ENCODE measurements around the gene ZNF527. TPM values are rescaled to one million over a fixed set of nuclear protein-coding genes. Genes with fewer than 3 reads are reported as not detected.

ZNF527 gene
- total and polyA plus RNA-seq, 9 of the 15 experiments (the other 6 are each of a cell fraction or from before 2014, with no cell fraction given) = 0.18 to 1.4 (median 0.86) TPM

GRCh38 chr19:37370880-37371661, at the start of gene ZNF527 (continued):
- TF ChIP-seq ZBTB11 (CRISPR knock-in tag; IDR thresholded peaks at IDR 0.05) (peak in 1 of 3 experiments; percentile 65; a peak in 1 of 6 replicates), ZNF395 (CRISPR knock-in tag; IDR thresholded peaks at IDR 0.05) (no peak), HMGN3 (IDR thresholded peaks at IDR 0.05; ENCODE audit: borderline replicate concordance, extremely low read depth, insufficient read length, low read depth, low read length) (no peak), MTA2 (IDR thresholded peaks at IDR 0.05; ENCODE audit: low read depth) (no peak), HOXB6 (CRISPR knock-in tag; IDR thresholded peaks at IDR 0.05; ENCODE audit: borderline replicate concordance) (no peak), ZNF717 (CRISPR knock-in tag; IDR thresholded peaks at IDR 0.05) (no peak), RBM25 (IDR thresholded peaks at IDR 0.05; ENCODE audit: low read depth, low read length, severe bottlenecking) (no peak), MLX (CRISPR knock-in tag; conservative IDR thresholded peaks at IDR 0.05) (no peak), NFIX (CRISPR knock-in tag; IDR thresholded peaks at IDR 0.05; ENCODE audit: low read depth) (no peak), NR4A1 (CRISPR knock-in tag; IDR thresholded peaks at IDR 0.05) (no peak), NR4A1 (tag; IDR thresholded peaks at IDR 0.05) (no peak), GABPB1 (CRISPR knock-in tag; IDR thresholded peaks at IDR 0.05) (no peak), ZNF75A (CRISPR knock-in tag; IDR thresholded peaks at IDR 0.05) (no peak), PRDM10 (IDR thresholded peaks at IDR 0.05; ENCODE audit: partially characterized antibody) (no peak), MYNN (IDR thresholded peaks at IDR 0.05) (no peak), MYNN (CRISPR knock-in tag; IDR thresholded peaks at IDR 0.05) (no peak)

Data from K562 (cell line).